Iris pigment epithelial cell (primary cell): Measurements from ENCODE around the gene CDH13.

Experiments
- DNase-seq: peaks from one replicate; pipeline ENCODE4 v3.0.0-alpha.2; 2011; ENCODE audit warnings: low read depth

Gene CDH13

GRCh38 chr16:83051451-83051850 is 424.7 kb downstream of the CDH13 start:
- DNase-seq: no peak

DNA sequence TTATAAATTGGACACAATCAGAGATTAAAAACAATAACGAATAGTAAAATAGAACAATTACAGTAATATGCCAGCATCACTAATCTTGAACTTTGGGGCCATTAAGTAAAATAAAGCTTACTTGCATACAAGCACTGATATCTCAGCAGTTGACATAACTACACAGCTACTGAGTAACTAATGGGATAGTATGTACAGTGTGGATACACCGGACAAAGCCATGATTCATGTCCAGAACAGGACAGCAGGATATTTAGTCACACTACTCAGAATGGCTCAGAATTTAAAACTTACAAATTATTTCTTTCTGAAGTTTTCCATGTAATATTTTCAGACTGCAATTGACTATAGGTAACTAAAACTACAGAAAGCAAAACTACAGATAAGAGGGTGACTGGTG is 427.5 kb downstream of the CDH13 start:
- DNase-seq: peak; percentile 27

- no peak for DNase-seq
These were observed 431.6 kb downstream of the CDH13 start for GRCh38 chr16:83058376-83058775.

DNA sequence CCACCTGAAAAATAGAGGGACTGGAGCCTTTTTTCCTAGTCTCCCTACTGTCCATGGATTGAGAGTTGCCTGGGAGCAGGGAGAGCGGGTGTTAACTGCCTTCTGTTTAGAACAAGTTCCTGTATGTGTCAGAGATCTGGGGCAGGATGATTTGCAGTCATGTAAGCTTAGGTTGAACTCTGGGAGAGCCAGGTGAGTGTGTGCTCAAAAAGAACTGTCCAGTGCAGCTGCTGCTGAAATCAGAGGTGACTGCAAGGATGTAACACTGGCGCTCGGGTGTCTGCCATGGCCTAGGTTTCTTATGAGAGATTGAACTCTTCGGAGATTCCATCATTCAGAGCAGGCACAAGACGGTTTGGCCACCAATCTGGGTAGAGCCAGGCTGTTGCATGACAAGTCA is 432.5 kb downstream of the CDH13 start:
- DNase-seq: no peak

DNA sequence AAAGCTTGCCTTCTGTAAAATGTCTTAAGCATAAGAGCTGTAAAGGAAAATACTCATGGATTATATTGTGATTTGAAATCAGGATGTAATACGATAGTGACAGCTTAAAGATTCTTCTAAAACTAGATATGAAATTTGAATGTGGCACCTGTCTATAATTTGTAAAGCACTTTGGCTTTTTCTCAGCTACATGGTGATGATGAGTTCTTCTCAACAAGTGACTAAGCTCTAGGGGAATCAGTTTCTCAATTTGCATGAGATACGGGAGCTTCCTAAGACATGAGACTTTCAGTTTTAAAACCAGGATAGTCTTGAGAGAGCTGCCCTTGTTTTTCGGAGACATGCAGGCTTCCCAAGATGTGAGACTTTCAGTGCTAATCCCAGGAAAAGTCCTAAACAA is 439.2 kb downstream of the CDH13 start:
- no peak for DNase-seq

DNA sequence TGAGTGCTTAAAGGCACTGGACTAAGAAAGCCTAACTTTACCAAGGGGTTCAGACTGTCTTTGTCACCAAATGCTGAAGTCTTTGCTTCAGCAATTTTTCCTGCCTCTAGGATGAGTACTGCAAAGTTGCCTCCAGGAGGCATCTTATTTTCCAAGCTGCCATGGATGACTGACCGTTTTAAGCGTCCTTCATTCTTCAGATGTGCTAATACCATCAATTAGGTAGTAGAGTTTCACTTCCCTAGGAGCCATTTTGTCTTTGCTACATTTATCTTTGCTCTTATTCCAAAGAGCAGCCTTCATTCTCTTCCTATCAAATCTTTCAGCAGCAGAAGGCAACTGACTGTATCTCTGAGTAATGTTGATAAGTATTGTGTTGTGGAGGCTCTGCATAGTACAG is 440.1 kb downstream of the CDH13 start:
- no peak for DNase-seq

- DNase-seq: peak; percentile 60
These were observed 441.9 kb downstream of the CDH13 start for GRCh38 chr16:83068686-83069085.

- DNase-seq: no peak
These were observed 443.8 kb downstream of the CDH13 start for GRCh38 chr16:83070416-83071209.

DNA sequence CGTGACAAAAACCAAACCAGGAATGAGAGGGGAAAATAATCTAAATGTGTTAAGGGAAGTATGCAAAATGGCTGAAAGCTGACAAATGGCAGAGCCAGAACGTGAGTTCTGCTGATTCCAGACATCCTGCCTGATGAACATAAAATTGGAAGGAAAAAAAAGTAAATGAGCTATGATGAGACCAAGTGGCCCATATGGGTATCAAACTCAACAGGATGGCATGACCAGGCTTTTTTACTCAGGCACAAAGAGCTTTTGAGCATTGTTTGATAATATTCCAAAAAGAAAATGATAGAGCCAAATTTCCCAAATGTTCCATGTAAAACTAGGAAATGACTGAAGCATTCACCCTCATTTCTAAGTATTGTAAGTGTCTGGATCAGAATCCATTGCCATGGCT is 449.2 kb downstream of the CDH13 start:
- no peak for DNase-seq

- no peak for DNase-seq
These were observed 456.6 kb downstream of the CDH13 start for GRCh38 chr16:83083361-83083760.

GRCh38 chr16:83085660-83086059 is 458.9 kb downstream of the CDH13 start:
- DNase-seq: no peak

DNA sequence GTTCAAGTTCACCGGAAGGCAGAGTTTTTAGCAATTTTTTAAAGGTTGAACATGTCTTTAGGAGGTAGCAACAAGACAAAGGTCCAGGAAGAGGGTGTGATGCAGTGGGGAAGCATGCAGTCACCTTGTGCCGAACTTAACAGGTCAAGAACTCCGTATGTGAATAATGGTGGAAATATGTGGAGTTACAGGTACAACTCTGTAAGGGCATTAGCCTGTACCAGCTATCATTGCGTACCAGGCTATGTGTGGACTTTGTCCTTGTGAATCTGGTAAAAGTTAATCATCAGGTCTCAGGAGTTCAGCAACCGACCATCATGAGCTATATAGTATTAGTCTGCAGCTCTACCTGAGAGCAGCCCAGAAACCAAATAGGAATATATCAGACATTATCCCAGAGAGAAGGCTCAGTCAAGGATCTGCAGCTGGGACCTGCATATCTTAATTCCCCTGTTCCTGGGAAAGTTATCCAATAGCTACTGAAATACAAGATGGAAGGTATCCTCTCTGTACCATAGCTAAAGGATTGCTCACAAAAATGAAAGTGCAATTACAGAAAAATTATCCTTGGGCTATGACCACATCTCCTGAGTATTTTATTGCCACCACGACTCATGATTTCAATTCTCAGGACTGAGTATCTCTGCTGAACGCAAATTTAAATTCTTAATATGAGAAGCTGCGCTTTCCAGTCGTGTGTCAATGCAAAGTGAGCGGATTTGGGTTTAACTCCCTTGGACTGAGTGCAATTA is 469.3 kb downstream of the CDH13 start:
- peak; percentile 60 for DNase-seq

GRCh38 chr16:83098536-83098935 is 471.8 kb downstream of the CDH13 start:
- no peak for DNase-seq

DNA sequence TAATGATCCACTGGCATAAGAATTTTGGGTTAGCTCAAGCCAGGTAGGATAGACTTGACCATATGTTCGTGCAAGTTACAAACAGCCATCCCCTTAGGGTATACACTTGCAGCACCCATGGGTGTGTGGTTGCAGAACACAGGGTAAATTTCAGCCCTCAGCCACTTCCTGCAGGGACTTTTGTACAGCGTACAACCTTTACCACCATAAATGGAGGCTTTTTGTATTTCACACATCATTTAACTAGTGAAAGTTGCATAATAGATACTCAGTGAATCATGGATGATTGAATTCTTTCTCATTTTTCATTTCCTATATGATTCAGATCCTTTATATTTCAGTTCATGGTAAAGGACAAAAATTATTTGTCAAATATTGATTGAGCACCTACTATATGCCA is 473.9 kb downstream of the CDH13 start:
- DNase-seq: peak; percentile 42

DNA sequence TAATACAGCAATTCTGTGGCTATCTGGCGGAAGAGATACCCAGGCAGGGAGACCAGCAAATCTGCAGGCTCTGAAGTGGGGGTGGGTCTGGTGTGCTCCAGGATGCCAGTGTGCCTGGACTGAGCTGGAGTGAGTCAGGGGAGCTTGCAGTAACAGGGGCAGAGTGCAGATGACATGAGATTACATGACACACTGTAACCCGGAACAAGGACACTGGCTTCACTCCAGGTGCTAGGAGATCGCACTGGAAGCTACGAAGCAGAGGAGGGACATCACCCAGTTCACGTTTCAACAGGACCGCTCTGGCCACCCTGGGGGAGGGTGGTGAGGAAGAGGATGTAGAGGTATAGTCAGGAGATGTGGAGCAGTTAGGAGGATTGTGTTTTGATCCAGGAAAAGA is 475.6 kb downstream of the CDH13 start:
- no peak for DNase-seq

GRCh38 chr16:83105279-83106077 is 478.7 kb downstream of the CDH13 start:
- no peak for DNase-seq

GRCh38 chr16:83109490-83110125 is 482.8 kb downstream of the CDH13 start:
- no peak for DNase-seq

DNA sequence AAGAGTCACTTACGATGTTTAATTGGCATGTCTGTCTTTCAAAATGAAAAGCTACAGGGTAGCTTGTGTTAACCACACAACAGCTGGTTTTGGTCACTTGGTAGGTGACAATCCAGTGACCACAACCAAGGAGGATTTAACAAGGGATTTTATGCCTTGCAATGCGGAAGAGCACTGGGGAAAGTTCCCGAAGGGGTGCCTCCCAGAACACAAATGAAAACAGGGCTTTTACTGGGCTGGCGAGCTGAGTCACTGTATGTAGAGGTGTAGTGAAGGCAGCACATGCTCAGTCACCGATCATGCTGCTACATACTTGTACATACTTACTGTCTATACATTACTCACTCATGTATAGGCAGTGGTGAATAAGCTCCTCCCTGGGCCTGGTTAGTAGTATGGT is 483.5 kb downstream of the CDH13 start:
- no peak for DNase-seq

GRCh38 chr16:83113317-83113716 is 486.5 kb downstream of the CDH13 start:
- DNase-seq: peak; percentile 43

DNA sequence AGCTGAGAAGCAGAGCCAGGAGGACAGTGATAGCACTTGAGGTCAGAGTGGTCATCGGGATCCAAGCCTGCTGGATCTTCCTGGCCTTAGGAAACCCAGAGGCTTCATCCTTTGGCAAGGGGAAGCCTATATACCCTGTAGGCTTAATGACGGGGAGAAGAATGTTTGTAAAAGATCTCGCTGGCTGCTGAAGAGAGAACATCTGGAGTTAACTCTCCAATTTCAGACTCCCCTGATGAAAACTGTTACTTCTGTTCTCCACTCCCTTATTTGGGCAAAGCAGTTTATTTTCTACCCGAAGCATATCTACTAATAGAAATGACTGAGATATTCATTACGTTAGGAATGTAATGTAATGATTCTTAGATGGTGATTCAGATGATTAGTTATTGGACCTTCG is 487.0 kb downstream of the CDH13 start:
- no peak for DNase-seq

- DNase-seq: peak; percentile 18
These were observed 488.9 kb downstream of the CDH13 start for GRCh38 chr16:83115491-83116232.
